Measurements from ENCODE around the gene CLDN14.
A peak's percentile ranks its signal among the peaks of the same experiment; 100 is the strongest.

CLDN14 gene

GRCh38 chr21:36430841-36431240, 49.1 kb downstream of the CLDN14 start:
- peak overlapping the region; percentile 75 to 77 for H3K4me3 Mint-ChIP-seq
- peaks cover 3% of the 10 kb centered on the region for H3K36me3 Mint-ChIP-seq (ENCODE audit: insufficient read depth)
- H3K9me3 Mint-ChIP-seq: no peaks in the 10 kb centered on the region
- no peak for DNase-seq
- peaks cover 12 to 34% of the 10 kb centered on the region in 2 donors for H3K27me3 Mint-ChIP-seq
- H3K4me1 Mint-ChIP-seq (ENCODE audit: low read depth in 2 of 2): peaks cover 13 to 14% of the 10 kb centered on the region in 2 donors
- ATAC-seq (replicated peaks): no peak
- peak overlapping the region; percentile 83 to 90 for H3K27ac Mint-ChIP-seq

GRCh38 chr21:36429947-36430546, 49.9 kb downstream of the CLDN14 start:
- Mint-ChIP-seq H3K4me1 (ENCODE audit: low read depth in 2 of 2) (peaks cover 13 to 14% of the 10 kb centered on the region in 2 donors), H3K27me3 (peaks cover 12 to 33% of the 10 kb centered on the region in 2 donors), H3K9me3 (no peaks in the 10 kb centered on the region), H3K27ac (peak overlapping the region; percentile 83 to 90), H3K4me3 (peak overlapping the region; percentile 75 to 77), H3K36me3 (ENCODE audit: insufficient read depth) (peaks cover 3% of the 10 kb centered on the region)
- DNase-seq (peak; percentile 23 to 41 (median 36)), ATAC-seq (replicated peaks) (peak; percentile 89)

DNA sequence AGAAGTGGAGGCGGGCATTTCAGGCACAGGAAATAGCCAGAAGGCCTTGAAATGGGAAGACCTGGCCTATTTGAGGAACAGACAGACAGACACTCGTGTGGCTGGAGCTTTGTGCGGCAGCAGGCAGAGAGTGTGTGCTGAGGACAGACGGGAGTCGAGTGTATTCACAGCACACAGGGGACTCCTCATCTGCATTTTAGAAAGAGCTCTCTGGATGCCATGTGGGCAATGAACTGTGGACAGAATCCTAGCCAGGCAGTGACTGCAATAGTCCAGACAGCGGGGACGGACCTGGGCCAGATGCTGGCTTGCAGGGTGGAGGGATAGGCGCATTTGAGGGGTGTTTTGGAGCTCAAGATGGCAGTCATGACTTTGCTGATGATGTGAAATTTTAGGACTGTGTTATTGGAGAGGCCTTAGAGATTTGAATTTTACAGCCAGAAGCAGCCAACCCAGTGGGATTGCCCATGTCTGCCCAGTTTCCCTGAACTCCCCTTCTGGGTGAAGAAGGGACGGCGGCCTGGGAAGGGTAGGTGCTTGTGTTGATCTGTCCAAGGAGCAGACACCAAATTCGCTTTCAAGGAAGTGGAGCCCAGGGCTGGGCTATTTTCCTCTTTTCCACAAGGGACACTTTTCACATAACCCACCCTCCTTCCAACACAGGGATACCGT, 51.0 kb downstream of the CLDN14 start:
- Mint-ChIP-seq H3K27me3 (peaks cover 12 to 21% of the 10 kb centered on the region in 2 donors), H3K36me3 (ENCODE audit: insufficient read depth) (peaks cover 3% of the 10 kb centered on the region), H3K9me3 (no peaks in the 10 kb centered on the region), H3K4me3 (peak overlapping the region in 1 of 2 donors; percentile 23), H3K27ac (peak overlapping the region; percentile 83 to 90), H3K4me1 (ENCODE audit: low read depth in 2 of 2) (peaks cover 13 to 14% of the 10 kb centered on the region in 2 donors)
- DNase-seq: no peak
- ATAC-seq (replicated peaks): no peak

GRCh38 chr21:36427502-36427901, 52.4 kb downstream of the CLDN14 start:
- H3K4me1 Mint-ChIP-seq (ENCODE audit: low read depth in 2 of 2): peaks cover 13 to 14% of the 10 kb centered on the region in 2 donors
- DNase-seq (no peak), ATAC-seq (replicated peaks) (no peak)
- H3K36me3 Mint-ChIP-seq (ENCODE audit: insufficient read depth): peaks cover 3% of the 10 kb centered on the region
- H3K27ac Mint-ChIP-seq: no peak overlapping the region
- H3K4me3 Mint-ChIP-seq: no peak overlapping the region
- H3K27me3 Mint-ChIP-seq: peaks cover 5 to 7% of the 10 kb centered on the region in 2 donors
- no peaks in the 10 kb centered on the region for H3K9me3 Mint-ChIP-seq

DNA sequence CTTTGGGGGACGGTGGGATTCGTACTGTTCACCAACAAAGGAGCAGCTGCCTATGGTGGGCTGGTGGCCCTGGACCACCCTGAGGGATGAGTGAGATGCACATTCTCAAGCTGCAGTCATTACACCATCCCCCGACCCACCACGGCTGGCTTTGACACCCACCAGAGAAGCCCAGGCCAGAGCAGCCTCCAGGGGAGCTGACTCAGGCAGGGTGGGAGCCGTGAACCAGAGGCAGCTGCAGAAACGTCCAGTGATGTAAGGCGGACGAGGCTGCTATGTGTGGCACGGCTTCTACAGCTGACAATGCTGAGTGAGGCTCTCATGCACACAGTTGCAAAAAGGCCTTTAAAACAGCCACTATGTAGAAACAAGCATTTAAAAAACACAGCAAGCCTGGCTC, 54.6 kb downstream of the CLDN14 start:
- Mint-ChIP-seq H3K27ac (peak overlapping the region in 1 of 2 donors; percentile 14), H3K27me3 (no peaks in the 10 kb centered on the region), H3K36me3 (ENCODE audit: insufficient read depth) (peaks cover 3% of the 10 kb centered on the region), H3K9me3 (no peaks in the 10 kb centered on the region), H3K4me1 (ENCODE audit: low read depth in 2 of 2) (peaks cover 8 to 11% of the 10 kb centered on the region in 2 donors), H3K4me3 (no peak overlapping the region)
- no peak for ATAC-seq (replicated peaks)
- no peak for DNase-seq

- Mint-ChIP-seq H3K4me3 (no peak overlapping the region), H3K9me3 (no peaks in the 10 kb centered on the region), H3K27ac (peak overlapping the region in 1 of 2 donors; percentile 14), H3K36me3 (ENCODE audit: insufficient read depth) (peaks cover 3% of the 10 kb centered on the region), H3K4me1 (ENCODE audit: low read depth in 2 of 2) (peaks cover 1 to 4% of the 10 kb centered on the region in 2 donors), H3K27me3 (no peaks in the 10 kb centered on the region)
- ATAC-seq (replicated peaks) (no peak), DNase-seq (no peak)
These were observed 55.3 kb downstream of the CLDN14 start for GRCh38 chr21:36424592-36424991.

GRCh38 chr21:36423771-36424433, 56.0 kb downstream of the CLDN14 start:
- peaks cover 3% of the 10 kb centered on the region for H3K36me3 Mint-ChIP-seq (ENCODE audit: insufficient read depth)
- H3K4me3 Mint-ChIP-seq: no peak overlapping the region
- peaks cover 0 to 3% of the 10 kb centered on the region in 2 donors for H3K4me1 Mint-ChIP-seq (ENCODE audit: low read depth in 2 of 2)
- H3K27me3 Mint-ChIP-seq: no peaks in the 10 kb centered on the region
- no peaks in the 10 kb centered on the region for H3K9me3 Mint-ChIP-seq
- no peak overlapping the region for H3K27ac Mint-ChIP-seq
- DNase-seq: no peak
- ATAC-seq (replicated peaks): no peak

GRCh38 chr21:36422279-36423098, 57.4 kb downstream of the CLDN14 start:
- DNase-seq: no peak
- no peak overlapping the region for H3K4me3 Mint-ChIP-seq
- no peaks in the 10 kb centered on the region for H3K9me3 Mint-ChIP-seq
- ATAC-seq (replicated peaks): no peak
- H3K4me1 Mint-ChIP-seq (ENCODE audit: low read depth in 2 of 2): no peaks in the 10 kb centered on the region
- no peaks in the 10 kb centered on the region for H3K27me3 Mint-ChIP-seq
- H3K27ac Mint-ChIP-seq: no peak overlapping the region
- H3K36me3 Mint-ChIP-seq (ENCODE audit: insufficient read depth): no peaks in the 10 kb centered on the region

DNA sequence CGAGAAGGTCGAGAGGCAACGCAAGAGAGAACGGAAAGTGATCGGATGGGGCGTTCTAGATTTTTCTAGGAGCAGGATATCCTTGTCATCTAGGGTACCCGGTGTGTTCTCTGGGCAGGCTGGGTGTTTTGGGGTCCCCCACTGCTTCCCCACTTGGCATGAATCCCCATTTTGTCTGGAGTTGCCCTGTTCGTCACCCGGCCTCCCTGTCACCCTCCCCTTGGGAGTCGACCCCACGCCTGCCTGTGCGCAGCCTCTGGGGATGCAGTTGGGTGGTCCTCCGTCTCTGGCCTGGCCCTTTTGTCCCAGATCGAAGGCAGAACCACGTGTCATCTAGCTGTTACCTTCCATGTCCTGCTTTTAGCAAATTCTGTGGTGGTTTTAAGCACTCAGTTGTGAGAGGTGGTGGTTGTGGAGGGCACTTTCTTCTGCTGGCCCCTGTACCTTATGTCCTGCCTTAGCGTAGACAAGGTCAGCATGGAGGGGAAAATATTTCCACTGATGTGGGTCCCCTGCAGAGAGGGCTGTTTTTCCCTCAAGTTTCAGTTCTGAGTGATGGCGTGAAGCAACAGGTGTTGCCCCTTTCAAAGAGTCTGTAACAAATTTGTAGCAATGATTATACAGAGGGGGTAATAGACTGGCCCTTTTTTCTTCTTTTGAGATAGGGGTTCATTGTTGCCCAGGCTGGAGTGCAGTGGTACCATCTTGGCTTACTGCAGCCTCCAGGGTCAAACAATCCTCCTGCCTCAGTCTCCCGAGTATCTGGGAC, 59.2 kb downstream of the CLDN14 start:
- H3K4me3 Mint-ChIP-seq: no peak overlapping the region
- no peak for ATAC-seq (replicated peaks)
- no peaks in the 10 kb centered on the region for H3K9me3 Mint-ChIP-seq
- no peak for DNase-seq
- no peaks in the 10 kb centered on the region for H3K27me3 Mint-ChIP-seq
- H3K36me3 Mint-ChIP-seq (ENCODE audit: insufficient read depth): peaks cover 5% of the 10 kb centered on the region
- no peak overlapping the region for H3K27ac Mint-ChIP-seq
- H3K4me1 Mint-ChIP-seq (ENCODE audit: low read depth in 2 of 2): no peaks in the 10 kb centered on the region

DNA sequence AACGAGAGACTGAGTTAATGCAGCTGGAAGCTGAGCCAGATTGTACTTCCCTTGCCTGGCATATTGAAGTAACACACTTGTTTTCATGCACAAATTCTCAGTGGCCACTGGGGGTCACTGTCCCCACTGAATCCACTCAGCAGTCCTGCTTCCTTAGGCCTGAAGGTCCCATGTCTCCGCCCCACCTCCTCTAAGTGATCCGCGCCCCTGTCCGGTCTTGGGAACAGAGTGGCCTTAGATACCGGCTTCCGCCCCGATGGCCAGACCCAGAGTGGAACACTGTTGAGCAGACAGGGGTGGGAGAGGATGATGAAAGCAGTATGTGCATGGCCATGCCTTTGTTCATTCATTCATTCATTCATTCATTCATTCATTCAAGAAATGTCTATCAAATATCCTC, 59.9 kb downstream of the CLDN14 start:
- Mint-ChIP-seq H3K9me3 (no peaks in the 10 kb centered on the region), H3K4me3 (no peak overlapping the region), H3K36me3 (ENCODE audit: insufficient read depth) (peaks cover 10% of the 10 kb centered on the region), H3K27me3 (no peaks in the 10 kb centered on the region), H3K27ac (no peak overlapping the region), H3K4me1 (ENCODE audit: low read depth in 2 of 2) (no peaks in the 10 kb centered on the region)
- ATAC-seq (replicated peaks): no peak
- no peak for DNase-seq

DNA sequence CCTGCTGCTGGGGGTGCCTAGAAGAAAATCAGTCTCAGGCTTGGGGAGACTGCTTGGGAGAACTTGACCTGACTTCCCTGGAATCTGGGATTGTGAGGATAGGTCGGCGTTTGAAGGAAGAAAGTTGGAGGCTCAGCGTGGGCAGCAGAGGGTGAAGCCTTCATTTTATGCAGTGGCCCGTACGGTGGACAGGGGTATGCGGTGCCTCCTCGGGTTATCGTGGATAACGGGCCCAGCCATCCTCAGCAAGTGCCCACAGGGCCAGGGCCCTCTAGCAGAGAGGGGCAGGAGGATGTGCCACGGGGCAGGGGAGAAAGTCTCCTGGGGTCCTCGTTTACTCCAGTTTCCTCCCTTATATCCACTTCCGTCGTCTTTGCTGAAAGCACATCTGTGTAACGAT, 60.7 kb downstream of the CLDN14 start:
- peaks cover 10% of the 10 kb centered on the region for H3K36me3 Mint-ChIP-seq (ENCODE audit: insufficient read depth)
- H3K4me3 Mint-ChIP-seq: no peak overlapping the region

GRCh38 chr21:36415375-36415774, 64.5 kb downstream of the CLDN14 start:
- no peak for ATAC-seq (replicated peaks)
- H3K27me3 Mint-ChIP-seq: no peaks in the 10 kb centered on the region
- peaks cover 18% of the 10 kb centered on the region for H3K36me3 Mint-ChIP-seq (ENCODE audit: insufficient read depth)
- no peaks in the 10 kb centered on the region for H3K4me1 Mint-ChIP-seq (ENCODE audit: low read depth in 2 of 2)
- no peaks in the 10 kb centered on the region for H3K9me3 Mint-ChIP-seq
- no peak for DNase-seq
- no peak overlapping the region for H3K27ac Mint-ChIP-seq
- H3K4me3 Mint-ChIP-seq: no peak overlapping the region

More for the DNA sequence above, 60.7 kb downstream of the CLDN14 start:
- ATAC-seq (replicated peaks): no peak
- no peaks in the 10 kb centered on the region for H3K4me1 Mint-ChIP-seq (ENCODE audit: low read depth in 2 of 2)
- H3K27ac Mint-ChIP-seq: no peak overlapping the region
- DNase-seq: no peak
- no peaks in the 10 kb centered on the region for H3K9me3 Mint-ChIP-seq
- no peaks in the 10 kb centered on the region for H3K27me3 Mint-ChIP-seq

GRCh38 chr21:36412916-36413315, 67.0 kb downstream of the CLDN14 start:
- H3K27me3 Mint-ChIP-seq: no peaks in the 10 kb centered on the region
- H3K4me1 Mint-ChIP-seq (ENCODE audit: low read depth in 2 of 2): no peaks in the 10 kb centered on the region
- DNase-seq (no peak), ATAC-seq (replicated peaks) (no peak)
- H3K27ac Mint-ChIP-seq: no peak overlapping the region
- H3K36me3 Mint-ChIP-seq (ENCODE audit: insufficient read depth): peaks cover 18% of the 10 kb centered on the region
- no peak overlapping the region for H3K4me3 Mint-ChIP-seq
- H3K9me3 Mint-ChIP-seq: no peaks in the 10 kb centered on the region
